ENCODE results near the gene TTC34.

Gene TTC34

DNA sequence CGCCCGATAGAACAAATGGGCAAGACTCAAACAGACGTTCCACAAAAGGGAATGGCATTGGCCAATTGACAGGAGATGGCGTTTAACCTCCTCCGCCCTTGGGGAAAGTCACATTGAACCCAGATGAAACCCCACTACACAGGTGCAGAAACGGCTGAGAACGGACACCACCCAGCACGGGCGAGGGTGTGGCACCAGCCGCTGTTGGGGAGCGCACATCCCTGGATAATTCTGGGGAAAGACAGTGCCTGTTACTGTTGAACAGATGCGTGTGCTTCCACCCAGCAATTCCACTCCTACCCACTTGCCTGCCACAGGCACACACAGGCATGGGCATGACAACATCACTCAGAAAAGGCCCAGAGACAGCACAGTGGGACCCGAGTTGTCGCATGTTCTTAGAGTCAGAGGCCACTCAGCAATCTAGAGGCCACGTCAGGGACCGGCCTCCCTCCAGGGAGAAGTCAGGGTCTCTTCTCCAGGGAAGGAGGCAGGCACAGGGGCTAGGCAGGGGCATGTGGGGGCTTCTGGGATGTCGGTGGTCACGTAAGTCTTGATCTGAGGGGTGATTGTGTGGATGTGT, 199.7 kb downstream of the TTC34 start:
- no peak for DNase-seq

GRCh38 chr1:2598329-2598931, 203.1 kb downstream of the TTC34 start:
- no peak for DNase-seq

DNA sequence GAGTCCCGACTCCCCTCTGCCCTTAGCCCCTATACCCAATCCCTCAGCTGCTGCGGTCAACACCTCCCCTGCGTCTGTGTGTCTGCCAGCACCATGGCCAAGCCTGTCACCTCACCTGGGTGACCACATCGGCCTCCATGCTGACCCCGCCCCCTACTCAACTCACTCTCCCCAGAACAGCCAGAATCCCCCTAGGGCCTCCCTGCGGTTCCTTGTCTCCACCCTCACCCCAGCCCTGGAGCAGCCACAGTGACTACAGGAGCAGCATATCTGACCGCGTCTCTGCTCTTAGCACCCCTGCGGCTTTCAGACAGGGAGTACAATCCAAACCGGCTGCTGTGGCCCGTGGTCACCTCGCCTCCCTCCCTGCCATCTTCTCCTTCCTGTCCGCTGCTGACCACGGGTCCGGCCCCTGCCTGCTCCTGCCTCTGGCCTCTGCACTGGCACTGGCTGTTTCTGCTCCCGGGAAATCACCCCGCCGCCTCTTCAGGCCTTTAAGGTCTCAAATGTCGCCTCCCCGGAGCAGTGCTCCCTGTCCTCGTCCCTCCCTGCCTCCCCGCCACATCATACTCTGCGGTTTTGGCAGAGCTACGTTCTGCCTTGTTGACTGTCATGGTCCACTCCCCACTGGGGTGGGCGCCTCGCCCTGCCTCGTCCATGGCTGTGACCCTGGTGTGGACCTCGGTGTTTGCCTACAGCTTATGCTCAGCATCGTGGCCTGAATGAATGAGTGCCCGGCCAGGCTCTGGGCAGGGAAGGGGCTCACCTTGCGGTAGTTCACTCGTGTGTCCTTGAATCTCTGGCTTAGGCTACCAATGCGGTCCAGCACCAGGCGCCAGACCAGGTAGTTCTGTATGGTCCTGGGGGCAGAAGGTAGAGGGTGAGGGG, 203.8 kb downstream of the TTC34 start:
- DNase-seq = no peak

DNA sequence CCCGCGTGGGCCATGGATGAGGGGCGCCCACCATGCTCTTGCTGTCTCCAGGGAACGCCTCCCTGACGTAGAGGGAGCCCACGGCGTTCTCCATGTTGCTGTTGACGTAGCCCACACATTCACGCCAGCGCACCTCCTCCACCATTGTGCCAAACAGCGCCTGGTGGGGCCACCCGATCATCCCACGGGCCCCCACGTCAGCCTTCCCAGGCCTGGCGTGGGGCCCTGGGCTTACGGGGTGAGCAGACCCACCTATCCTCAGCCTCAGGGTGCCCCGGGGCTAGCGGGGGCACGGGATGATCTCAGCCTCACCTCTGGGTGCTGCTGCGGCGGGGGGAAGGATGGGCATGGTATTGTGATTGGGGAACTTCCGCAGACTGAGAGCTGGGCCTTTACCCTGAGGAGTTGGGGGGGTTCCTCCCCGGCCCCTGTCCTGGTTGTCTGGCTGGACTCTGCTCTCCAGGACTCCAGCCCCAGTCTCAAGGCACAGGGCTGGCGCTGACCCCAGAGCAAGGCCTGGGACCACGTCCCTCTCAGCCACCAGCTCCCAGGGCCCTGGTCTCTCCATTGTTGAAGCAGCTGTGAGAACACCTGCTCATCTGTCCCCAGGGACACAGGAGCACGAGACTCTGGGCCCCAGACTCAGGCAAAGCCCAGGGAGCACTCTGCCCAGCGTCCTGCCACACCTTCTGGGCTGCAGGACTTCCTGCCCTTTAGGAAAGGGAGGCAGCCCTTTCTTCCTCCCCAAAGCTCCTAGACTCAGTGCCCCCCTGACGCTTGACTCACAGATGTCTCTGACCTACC, 204.8 kb downstream of the TTC34 start:
- no peak for DNase-seq

GRCh38 chr1:2595812-2596529, 205.5 kb downstream of the TTC34 start:
- no peak for DNase-seq

DNA sequence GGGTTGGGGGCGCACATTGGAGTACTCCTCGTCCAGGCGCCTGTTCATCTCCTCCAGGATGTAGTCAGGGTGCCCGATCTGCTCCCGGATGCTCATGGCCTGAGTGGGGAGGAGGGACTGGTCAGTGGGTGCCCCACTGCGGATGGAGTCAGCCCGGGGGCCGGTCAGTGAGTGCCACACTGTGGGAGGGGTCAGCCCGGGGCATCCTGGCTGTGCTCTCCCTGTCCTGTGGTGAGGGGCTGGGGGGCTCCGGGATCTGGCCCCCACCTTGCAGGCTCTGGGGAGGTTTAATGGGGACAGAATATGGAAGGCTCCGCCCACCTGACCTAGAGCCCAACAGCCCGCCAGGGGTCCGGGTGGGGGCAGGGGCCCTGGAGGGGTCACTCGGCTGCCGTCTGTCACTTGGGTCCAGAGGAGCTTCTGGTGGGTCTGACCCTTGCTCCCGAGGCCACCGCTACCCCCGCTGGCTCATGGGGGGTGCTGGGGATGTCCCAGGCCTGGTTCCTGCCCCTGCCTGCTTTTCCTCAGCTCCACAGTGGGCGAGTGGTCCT, 206.2 kb downstream of the TTC34 start:
- no peak for DNase-seq

- DNase-seq = no peak
Observed at GRCh38 chr1:2594641-2595131, 206.8 kb downstream of the TTC34 start.

GRCh38 chr1:2594001-2594640, 207.4 kb downstream of the TTC34 start:
- DNase-seq = no peak

DNA sequence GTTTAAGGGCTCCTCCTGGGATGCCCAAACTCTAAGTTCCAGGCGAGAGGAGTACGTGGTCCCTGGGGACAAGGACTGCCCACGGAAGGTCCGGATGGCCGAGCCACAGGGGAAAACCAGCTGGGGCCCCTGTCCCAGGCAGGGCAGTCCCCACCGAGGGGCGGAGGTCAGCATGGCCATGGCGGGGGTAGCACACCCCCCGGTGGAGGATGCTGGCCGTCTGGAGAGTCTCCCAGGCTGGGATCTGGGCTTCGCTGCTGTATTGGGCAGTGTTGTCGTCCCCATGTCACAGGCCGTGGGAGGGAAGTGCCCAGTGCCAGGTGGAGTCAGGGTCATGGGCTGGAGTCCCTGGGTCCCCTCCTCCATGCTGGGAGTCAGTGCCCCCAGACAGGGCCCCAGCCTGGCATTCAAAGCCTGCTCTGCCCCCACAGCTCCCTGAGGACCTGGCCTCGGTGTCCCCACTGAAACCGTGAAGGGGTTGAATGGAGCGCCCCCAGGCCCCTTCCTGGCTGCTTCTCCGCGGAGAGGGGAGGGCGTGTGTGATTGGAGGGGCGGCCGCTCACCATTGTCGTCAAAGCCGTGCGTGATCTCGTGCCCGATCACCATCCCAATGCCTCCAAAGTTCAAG, 208.1 kb downstream of the TTC34 start:
- no peak for DNase-seq

GRCh38 chr1:2592672-2593071, 208.8 kb downstream of the TTC34 start:
- DNase-seq = no peak

- DNase-seq = no peak
Observed at GRCh38 chr1:2591581-2592261, 209.8 kb downstream of the TTC34 start.

DNA sequence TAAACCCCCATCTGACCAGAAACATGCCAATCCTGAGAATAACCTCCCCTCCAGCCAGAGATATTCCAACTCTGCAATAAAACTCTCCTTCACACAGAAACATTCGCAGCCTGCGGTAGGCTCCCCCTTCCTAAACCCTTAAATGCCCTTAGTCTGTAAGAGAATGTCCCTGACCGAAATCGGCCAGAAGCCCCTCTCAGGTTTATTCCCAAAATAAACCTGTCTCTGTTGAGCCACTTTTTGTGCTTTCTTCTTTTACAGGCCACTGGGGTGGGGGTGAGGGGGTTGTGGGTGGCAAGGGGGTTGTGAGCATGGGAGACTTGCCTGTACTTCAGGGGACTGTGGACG, 210.3 kb downstream of the TTC34 start:
- no peak for DNase-seq

DNA sequence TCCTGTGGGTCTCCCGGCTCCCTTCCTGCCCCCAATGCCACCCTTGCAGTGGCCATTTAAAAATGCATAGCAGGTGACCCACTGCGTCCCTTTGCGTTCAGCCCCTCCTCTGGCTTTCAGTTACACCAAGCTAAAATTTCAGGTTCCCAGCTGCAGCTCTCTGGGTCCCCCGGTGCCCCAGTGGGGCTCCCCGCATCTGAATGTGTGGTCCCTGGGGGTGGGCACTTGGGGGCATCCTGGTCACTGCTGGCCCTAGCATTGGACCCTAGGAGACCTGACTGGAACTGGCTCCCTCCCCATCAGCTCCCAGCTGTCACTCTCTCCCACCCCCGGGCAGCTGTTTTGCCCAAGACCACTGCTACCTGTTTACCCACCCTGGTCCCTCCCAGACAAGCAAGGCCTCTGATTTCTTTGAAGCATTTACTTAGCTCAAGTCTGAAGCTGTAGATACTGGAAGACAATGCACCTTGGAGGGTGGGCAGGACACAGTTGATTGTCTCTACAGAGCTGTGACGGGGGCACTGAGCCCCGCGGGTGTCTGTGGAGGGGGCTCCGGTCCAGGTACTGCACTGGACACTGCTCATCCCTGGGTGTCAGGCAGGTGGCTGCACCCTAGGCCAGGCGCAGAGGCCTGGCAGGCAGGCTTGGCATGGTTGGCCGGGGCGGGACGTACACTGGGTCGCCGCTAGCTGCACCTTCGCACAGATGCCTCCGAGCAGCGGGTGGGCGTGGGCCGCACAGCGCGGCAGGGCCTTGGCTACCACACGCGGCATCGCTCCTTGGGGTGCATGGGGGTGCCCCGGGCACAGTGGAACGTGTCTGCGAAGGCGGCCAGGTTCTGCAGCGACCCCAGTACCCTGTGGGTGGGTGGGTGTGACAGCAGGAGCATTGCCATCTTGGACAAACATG, 211.0 kb downstream of the TTC34 start:
- DNase-seq = no peak

DNA sequence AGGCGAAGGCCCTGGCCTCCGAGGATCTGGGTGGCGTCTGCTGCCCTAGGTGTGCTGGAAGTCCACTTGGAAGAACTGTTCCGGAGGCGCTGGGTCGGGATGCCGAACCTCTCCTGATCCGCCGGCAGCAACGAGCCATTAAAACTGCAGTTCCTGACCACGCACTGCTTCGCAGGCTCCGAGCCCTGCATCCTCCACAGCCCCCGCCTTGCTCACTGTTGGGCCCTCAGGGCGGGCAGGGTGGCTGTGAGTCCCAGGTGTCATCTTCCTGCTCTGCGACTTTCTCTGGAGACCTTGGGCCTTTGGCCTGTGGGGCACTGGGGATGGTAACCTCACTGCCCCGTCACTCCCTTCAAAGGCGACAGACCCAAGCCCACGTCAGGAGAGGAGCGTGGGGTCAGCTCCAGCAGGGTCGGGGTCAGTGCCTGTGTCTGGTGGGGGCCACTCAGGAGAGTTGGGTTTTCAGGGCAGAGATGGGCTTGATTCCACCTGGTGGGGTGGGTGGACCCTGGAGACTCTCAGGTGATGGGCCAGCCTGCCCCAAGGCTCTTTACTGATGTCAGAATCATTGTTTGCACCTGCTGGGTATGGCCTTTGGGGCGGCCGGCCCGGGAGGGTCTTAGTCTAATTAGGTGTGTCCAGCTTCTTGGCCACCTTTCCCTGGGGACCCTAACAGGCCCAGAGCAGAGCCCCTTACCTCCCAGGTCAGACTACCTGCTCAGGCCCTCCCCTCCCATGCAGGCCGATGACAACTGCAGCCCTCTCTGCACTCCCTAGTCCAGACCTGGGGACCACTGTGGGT, 211.9 kb downstream of the TTC34 start:
- DNase-seq = no peak

DNA sequence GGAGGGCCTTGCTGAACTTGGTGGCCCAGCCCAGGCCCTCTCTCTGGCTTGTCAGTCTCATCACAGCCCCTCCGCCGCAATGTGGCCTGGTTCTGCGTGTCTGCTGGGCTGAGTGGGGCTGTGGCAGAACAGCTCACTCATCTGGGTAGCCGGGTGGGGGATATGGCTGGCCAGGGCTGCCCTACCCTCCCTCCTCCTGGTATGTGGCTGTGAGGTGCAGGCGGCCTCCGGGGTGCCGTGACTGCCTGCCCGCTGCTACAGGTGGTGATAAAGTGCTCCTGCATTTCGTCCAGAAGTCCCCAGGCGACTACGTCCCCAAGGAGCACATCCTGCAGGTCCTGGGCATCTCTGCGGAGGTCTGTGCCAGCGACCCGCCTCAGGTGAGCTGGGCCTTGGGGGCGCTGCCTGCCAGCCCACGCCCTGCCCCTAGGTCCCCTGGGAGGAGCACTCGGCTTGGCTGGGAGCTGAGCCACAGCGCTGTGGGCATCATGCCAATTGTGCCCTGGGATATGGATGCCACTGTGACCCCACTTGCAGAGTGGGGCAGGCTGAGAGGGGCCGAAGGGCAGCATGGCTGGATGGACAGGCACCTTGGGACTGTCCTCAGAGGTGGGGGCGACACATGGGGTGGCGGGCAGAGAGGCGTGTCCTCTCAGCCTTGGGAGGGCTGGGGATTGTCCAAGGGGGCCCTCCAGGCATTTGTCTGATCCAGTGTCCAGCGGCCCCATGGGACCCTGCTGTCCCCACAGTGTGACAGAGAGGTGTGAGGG, 212.6 kb downstream of the TTC34 start:
- no peak for DNase-seq

- no peak for DNase-seq
Observed at GRCh38 chr1:2587860-2588571, 213.5 kb downstream of the TTC34 start.
